HG03558 (cell line): ENCODE measurements around the gene AIP.
"Not testable (repeated sequence)": the region's sequence is repeated elsewhere in the genome, so short reads cannot be mapped to it uniquely, and the experiment has no call there.

ENCODE experiments used
- ATAC-seq: cut with Tn5 transposase; IDR thresholded peaks from one replicate; pipeline ENCODE4 v1.9.1; 2021; ENCODE audit warnings: moderate number of reproducible peaks; ENCODE audit not compliant: unreplicated experiment; ENCODE audit errors: extremely low read depth

The AIP gene

DNA sequence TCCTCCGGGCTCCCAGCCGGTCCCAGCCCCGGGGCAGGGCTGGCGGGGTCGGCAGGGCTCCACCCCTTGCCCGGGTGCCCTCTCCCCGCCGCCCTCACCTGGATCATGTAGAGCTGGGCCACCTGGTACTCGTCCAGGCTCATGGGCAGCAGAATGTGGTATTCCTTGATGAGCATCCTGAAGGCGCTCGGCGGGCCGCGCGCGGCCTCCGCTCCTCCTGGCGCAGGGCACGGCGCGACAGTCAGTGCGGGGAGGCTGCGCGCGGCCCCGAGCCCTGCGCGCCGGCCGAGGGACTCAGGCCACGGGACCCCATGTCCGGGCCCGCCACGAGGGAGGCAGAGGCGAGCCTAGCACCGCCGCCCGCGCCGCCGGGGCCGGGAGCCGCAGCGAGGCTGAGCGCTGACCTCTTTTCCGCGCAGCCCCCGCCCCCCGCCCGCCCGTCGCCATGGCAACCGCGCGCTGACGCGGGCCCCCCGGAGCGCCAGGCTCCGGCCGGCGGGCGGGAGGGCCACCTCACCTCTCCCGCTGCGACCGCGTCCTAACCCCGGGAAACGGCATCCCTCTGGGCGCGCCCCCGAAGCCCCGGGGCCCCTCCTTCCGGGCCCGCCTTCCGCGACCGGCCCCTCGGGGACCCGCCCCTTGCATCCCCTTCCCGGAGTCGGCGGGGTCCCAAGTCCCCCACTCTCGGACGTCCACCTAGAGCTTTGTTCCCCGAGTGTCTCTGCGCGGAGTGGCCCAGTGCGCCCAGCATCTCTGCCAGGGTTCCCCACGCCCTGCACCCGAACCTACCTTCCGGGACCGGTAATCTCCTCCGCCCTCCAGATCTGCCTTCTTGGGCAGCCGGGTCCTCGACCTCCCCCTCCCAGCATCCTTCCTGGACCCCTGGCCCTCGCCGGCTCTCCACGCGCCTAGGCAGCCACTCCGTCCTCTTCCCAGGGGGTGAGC, 21.5 kb downstream of the AIP start:
- ATAC-seq = no peak

GRCh38 chr11:67504950-67505581, 22.2 kb downstream of the AIP start, which contains the start of gene PITPNM1:
TSS of gene PITPNM1 (minus strand) at chr11:67505363. CDS start at chr11:67504180, 1,183 bp downstream.
- ATAC-seq = no peak

GRCh38 chr11:67505605-67506396, 23.0 kb downstream of the AIP start:
- ATAC-seq = no peak

DNA sequence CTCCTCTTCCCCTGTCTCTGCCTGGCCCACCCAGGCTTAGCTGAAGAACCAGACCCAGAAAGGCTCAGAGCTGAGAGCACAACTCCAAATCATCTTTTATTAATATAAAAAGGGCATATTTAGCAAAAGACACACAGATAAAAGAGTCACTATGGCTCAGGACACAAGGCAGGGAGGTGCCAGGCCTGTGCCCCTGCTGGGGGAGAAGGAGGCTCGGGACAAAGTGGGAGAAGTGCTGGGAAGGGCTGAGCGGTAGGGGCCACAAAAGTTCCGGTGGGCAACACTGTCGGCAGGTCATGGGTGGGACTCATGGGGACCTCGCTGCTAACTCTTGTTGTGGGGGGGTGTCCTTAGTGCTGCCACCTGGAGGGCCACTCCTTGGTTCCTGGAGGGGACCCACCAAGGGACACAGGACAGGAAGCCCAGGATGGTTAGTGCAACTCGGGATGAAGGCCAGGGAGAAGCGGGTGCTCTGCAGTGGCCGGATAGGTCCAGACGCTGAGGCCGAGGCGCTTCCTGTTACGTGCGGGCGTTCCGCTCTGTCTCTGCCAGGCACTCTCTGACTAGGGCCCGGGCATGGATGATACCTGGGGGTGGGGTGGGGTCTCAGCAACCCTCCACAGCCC, 23.7 kb downstream of the AIP start:
- ATAC-seq = no peak

DNA sequence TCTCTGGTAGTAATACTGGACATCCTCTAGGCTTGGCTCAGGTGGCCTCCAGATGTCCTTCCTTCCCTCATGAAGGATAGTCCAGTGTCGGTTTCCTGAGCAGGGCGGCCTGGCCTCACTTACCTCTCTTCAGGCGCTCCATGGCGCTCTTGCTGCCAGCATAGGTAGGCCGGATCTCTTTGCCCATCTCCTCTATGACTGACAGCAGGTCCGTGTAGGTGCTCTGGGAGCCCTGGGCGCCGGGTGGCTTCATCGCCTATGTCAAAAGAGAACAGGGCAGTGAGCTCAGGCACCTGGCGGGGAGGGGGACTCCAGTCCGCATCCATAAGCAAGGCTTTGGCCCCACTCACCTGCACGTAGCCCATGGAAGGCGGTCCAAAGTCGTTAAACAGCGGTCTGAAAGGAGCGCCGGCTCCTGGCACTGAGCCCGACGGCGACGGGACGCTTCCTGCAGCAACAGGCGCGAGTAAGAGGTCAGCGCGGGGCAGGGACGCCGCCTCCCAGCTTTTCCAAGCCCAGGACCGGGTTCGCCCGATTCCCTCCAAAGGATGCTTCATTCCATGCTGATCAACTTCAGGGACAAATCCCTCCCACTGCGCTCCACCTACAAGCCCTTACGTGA, 24.5 kb downstream of the AIP start:
- ATAC-seq = no peak

- peak; percentile 63 for ATAC-seq
Measured at GRCh38 chr11:67507864-67508485, 25.1 kb downstream of the AIP start, which contains the start of gene CDK2AP2. TSS of gene CDK2AP2 (minus strand) at chr11:67508162. CDS start at chr11:67508082, 80 bp downstream.

- ATAC-seq = peak; percentile 24
Measured at GRCh38 chr11:67508486-67509121, 25.8 kb downstream of the AIP start.

DNA sequence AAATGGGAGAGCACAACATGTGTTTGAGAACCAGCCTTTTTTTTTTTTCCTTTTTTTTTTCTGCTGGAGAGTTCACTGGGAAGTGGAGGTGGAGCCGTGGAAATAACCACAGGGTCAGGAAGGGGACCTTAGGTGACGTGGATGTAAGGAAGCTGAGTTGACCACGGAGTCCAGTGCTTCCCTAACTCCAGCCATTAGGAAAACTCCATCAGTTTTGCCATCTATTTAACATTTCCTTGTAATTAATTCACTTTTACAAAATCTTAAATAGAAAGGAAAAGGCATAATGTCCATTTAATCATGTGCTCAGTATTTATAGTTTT, 27.2 kb downstream of the AIP start:
- no peak for ATAC-seq

- ATAC-seq = not testable (repeated sequence)
Measured at GRCh38 chr11:67511558-67511957, 28.7 kb downstream of the AIP start.

DNA sequence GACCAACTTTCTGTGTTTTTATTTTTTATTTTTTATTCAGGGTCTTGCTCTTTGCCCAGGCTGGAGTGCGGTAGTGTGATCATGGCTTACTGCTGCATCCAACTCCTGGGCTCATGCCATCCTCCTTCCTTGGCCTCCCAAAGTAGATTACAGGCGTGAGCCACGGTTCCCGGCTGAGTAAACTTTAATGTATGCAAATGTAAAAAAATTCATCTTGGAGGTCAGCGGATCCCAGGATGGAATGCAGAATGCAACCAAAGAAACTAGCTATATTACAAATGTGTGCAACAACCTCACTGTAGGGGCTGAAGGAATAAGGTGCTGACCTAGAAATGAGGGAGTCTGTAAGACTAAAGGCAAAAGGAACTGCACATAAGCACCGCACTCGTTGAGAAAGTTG, 31.3 kb downstream of the AIP start:
- no peak for ATAC-seq

- no peak for ATAC-seq
Measured at GRCh38 chr11:67516806-67517205, 34.0 kb downstream of the AIP start.

DNA sequence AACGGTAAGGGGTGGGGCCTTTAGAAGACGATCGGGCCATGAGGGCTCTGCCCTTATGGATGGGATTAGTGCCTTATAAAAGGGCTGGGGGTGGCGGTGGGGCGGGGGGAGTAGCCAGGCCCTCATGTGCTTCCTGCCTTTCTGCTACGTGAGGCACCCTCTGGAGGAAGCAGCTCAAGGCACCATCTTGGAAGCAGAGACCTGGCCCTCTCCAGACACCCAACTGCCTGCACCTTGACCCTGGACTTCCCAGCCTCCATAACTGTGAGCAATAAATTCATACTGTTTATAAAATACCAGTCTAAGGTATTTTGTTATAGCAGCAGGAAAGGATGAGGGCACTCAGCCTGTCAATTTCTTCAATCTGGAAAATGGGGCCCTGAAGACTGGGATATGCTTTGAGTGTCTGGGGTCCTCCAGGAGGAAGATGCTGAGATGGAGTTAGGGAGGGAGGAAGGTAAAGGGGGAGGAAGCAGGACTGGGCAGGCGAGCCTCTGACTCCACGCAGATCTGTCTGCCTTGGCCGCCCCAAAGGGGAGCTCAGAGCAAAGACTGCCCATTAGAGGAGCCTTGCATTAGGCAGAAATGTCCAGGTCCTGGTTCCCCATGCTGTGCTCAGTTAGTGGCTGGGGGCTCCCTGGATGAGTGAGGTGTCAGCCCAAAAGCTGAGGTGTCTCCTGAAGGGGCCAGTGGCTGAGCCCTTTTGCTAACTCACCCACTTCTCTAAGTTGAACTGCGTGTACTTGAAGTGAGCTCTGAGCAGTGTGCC, 35.1 kb downstream of the AIP start:
- no peak for ATAC-seq

DNA sequence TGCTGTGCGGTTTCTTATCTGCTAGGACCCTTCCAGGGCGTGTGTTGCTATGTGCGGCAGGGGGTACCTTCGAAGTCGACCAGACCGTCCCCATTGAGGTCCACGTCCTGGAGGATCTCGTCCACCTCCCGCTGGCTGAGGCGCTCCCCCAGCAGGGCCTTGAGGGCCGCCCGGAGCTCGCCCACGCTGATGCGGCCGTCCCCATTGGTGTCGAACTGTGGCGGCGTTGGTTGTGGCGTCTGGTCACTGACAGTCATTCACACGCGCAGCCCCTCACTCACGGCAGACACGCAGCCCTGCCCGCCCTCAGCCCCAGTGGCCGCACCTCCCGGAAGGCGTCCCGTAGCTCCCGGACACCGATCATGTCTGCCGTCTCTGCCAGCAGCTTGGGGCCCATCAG, 36.9 kb downstream of the AIP start:
- ATAC-seq = no peak

DNA sequence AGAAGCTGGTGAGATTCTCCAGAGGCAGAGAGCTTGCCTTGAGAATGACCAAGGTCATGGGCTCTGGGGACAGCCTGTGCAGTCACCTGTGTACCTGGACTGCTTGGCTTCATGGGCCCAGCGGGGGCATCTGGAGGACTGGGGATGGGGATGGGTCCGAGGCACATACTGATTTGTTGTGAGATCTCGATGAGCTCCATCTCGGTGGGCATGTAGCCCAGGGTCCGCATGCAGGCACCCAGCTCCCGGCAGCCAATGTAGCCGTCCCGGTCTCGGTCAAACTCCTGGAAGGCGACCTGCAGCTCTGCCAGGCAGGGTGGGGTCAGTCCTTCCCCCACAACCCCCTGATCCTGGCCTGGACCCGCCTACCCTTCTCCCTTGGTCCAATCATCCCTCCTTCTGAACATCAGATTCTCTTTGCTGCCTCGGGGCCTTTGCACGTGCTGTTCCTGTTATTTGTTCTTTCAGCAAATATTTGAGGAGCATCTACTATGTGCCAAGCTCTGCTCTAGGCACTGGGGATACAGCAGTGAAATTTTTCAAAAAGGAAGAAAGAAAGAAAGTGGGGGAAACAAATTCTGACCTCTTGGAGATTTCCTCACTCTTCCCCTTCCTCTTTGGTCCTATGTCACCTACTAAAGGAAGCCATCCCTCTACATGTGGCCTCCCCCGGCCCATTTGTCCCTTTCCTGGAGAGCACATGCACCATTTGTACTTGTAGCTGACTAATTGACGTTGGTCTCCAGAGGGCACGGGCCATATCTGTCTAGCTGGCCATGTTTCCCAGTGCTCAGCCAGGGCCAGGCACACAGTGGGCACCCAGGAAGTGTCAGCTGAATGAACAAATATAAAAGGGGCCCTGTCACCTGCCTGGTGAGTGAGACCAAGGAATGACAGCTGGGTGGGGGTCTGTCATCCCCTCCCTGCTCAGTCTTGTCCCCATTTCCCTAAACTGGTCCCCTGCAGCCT, 38.3 kb downstream of the AIP start:
- ATAC-seq = no peak

DNA sequence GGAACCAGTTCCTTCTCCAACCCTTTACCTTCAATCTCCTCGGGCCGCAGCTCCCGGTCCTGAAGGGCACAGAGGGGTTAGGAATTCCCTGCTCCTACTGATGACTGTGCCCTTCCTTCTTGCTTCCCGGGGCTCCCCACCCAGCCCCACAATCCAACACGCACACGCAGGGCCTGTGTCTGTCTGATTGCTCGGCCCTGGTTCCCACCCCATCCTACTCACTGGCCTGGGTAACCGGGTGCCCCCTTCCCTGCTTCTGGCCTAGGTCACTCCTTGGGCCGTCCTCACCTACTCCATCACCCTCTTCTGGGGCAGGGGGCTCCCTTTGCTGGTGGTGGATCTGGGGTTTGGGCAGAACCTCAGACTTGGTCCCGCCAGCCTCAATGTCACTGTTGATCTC, 39.1 kb downstream of the AIP start:
- ATAC-seq = no peak

- no peak for ATAC-seq
Measured at GRCh38 chr11:67522338-67522737, 39.5 kb downstream of the AIP start.
